Middle frontal gyrus (tissue), 1 donor: ENCODE data around the gene COQ8A.

Source experiments
- DNase-seq: peaks from one replicate; pipeline ENCODE4 v3.0.0-alpha.2; 2015; ENCODE audit warnings: low spot score; ENCODE audit errors: extremely low spot score

Gene COQ8A

DNA sequence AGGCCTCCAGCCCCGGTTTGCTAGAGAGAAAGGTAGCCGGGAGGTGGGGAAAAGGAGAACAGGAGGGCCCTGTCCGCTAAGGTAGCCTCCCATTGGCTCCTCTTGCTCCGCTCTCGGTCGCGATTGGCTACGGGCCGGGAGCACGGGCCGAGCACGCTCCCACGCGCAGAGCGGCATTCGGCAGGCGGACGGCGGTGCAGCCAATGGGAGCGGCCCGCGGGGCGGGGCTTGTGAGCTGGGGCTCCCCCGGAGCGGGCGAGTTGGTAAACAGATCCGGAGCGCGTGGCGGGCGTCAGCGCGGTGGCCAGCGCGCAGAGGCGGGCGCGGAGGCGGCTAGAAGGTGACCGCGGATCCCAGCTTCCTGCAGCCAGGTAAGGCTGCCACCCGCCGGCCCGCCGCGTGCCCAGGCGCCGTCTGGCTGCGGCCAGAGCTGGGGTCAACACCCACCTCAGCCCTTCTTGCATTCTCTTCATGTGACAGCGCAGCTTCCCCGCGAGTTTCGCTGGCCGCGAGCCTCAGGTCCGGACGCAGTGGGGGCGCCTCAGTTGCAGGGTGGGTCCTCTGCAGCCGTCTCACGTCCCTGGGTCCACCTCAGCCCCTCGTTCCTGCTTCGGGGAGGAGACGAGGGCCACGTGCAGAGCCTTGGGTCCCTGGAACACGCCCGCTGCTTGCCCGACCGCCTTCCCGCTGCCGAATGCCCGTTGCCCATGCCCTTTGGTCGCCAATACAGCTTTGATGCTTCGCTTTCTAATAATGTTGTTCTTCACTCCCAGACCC, at the start of gene COQ8A:
Gene COQ8A (plus strand): TSS at position 266 of the 777 bp plus-strand sequence. CDS start 21,092 bp downstream, outside the sequence.
- peak; percentile 99 for DNase-seq

DNA sequence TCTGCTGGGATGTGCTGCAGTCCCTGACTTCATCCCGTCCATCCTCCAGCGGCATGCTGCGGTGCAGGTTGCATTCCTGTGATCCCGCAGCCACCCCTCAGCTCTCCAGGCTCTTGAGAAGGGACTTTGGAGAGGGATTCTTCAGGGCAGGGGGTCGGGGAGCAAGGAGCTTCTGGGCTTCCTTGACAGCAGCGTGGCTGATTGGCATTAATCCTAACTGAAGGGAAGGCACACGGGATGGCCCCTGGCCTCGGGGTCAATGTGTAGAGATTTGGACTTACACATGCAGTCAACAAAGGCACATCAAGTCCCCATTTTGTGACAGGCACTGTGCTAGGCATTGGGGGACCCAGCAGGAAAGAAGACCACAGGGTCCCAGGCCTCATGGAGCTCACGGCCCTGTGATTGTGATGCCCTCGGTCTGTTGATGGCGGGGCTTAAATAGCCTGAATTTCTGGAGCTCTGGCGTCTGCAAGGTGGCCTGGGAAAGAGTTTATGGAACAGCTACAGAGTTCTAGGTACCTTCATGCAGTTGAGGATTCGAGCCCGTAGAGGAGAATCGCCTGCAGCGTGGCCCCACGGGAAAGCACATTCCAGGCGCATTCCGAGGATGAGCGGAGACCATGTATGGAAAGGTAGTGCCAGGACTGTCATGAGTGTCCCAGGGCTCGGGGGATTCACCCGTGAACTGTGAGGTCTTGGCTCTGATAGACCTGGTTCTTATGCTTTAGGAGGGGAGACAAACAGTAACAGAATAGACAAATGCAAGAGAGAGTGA, 49.6 kb upstream of the COQ8A start:
- no peak for DNase-seq

DNA sequence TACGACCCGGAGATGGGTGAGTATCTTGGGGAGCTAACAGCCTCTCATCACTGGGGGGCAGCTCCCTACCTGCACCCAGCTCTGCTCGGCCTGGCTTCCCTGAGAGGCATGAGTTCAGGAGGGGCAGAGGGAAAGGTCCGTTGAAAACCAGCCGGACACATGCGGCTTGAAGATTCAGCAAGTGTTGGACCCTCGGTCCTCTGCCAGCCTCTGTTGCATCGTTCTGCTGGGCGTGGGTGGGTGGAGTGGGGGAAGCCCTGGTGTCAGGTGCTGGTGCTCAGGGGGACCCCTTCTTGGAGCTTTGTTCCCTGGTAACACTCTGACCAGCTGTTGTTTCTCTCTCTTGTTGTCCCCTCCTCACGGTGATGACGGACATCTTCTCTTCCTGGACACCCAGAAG, 48.7 kb upstream of the COQ8A start:
- no peak for DNase-seq

DNA sequence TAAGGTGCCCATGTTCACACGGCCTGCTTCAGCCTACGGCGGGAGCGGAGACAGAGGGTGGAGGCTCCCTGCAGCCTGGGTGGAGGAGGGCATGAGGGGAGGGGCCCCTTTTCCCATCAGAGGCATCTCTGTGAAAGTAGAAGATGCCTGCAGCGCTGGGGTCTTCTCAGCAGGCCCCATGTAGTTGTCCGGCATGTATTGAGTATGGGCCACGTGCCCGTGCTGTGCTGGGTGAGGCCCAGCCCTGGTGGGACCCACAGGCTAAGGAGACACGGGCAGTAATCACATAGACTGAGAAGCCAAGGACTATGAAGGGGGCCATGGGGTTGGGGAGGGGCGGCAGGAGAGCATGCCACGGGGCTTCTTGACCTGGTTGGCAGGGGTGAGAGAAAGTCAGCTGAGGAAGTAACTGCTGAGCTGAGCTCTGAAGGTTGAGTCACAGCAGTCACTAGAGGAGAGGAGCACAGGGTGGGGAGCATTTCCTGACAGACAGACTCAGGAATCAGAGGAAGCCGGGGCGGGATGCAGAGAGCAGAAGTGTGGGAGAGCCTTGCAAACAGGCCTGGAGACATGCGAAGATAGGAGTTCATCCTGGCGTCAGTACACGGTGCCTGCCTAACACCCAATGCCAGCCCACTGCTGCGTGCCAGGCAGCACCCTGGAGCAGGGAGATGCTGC, 48.1 kb upstream of the COQ8A start:
- DNase-seq = no peak

DNA sequence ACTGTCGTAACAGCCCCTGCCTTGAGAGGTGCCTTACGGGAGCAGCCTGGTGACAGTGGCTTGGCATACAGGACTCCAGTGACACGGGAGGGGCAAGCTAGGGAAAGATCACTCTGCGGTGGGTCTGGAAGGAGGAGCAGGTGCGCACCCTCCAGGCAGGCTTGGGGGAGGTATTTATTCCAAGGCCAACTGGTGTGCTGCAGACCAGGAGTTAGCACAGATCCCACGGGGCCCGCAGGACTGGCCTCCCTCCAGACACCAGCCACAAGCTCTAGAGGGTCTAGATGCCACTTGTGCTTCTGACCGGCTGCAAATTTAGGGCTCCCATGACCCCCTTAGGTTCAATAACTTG, 47.6 kb upstream of the COQ8A start:
- DNase-seq = no peak

DNA sequence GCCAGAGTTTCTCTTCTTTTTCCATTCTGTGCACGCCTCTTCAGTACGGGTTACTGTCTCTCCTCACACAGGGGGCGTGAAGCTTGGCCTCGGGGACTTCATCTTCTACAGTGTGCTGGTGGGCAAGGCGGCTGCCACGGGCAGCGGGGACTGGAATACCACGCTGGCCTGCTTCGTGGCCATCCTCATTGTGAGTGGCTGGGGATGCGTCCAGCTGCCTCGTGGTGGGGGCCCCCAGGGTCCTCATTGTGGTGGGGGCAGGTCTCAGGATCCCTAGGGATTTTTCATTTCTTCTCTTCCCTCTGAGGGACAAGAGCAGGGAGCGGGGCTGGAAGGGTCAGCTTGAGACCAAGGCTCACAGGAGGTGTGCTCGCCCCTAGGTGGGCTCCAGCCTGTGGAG, 46.2 kb upstream of the COQ8A start:
- no peak for DNase-seq

DNA sequence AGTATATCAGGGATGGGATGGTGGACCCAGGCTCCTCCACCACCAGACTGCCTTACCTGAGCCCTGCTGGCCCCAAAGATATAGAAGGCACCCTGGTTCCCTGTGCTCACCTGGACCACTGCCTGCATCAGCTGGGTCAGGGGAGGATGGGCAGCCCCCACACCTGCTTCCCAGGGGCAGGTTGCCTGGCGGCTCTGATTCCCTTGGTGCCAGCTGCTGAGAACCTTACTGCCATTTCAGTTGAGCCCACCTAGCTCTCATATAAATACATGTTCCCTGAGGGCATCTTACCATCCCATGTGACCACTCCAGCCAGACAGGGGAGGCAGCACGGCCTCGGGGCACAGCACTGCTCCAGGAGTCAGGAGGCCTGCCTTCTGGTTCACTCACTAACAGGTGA, 45.3 kb upstream of the COQ8A start:
- DNase-seq = no peak

DNA sequence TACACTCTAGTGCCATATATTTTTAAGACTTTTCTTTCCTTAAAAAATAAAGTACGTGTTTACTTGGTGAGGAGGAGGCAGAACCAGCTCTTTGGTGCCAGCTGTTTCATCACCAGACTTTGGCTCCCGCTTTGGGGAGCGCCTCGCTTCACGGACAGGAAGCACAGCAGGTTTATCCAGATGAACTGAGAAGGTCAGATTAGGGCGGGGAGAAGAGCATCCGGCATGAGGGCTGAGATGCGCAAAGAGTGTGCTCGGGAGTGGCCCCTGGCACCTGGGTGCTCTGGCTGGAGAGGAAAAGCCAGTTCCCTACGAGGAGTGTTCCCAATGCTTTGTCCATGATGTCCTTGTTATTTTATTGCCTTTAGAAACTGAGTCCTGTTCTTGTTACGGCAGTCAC, 44.5 kb upstream of the COQ8A start:
- DNase-seq = no peak

DNA sequence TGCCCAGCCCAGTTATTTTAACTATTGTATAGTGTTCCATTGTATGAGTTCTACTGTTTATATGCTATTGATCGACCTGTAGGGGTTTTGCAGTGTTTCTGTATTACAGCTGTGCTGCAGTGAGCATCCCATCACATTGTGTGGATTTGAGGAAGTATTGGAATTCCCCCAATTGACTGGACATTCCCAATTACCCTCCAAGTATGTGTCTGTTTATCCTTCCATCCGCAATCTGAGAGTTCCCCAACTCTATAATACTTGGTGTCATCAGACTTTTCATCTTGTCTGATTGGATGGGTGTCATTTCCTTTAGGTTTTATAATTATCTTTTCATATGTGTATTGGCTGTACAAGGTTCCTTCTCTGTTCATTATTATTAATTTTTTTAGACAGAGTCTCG, 41.8 kb upstream of the COQ8A start:
- no peak for DNase-seq

DNA sequence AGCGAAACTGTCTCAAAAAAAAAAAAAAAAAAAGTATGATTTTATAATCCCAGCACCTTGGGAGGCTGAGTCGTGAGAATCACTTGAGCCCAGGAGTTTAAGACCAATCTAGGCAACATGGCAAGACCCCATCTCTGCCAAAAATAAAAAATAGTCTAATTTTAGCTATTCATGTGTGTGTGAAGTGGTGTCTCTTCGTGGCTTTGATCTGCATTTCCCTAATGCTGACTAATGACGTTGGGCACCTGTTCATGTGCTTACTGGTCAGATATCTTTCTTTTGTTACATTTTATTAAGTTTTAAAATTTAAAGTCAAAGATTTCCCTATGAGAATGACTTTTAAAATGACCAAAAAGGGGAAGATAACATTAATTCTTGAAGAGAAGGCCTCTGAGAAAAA, 38.7 kb upstream of the COQ8A start:
- DNase-seq = no peak

DNA sequence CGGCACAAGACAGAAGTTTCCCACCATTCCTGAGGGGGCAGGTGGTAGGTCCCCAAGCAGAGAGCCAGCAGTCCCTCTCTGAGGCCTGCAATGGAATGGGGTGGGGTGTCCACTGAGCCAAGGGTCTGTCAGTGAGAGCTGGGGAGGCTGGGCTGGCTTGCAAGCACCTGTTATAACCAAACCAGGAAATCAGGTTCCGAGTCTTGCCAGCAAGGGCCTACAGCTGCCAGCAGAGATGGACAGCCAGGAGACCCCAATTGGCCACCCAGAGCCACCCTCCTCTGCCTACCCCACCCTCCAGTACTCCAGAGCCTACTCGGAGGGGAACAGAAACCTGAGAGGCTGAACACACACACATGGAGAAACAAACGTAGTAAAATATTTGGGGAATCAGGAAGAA, 37.5 kb upstream of the COQ8A start:
- no peak for DNase-seq

DNA sequence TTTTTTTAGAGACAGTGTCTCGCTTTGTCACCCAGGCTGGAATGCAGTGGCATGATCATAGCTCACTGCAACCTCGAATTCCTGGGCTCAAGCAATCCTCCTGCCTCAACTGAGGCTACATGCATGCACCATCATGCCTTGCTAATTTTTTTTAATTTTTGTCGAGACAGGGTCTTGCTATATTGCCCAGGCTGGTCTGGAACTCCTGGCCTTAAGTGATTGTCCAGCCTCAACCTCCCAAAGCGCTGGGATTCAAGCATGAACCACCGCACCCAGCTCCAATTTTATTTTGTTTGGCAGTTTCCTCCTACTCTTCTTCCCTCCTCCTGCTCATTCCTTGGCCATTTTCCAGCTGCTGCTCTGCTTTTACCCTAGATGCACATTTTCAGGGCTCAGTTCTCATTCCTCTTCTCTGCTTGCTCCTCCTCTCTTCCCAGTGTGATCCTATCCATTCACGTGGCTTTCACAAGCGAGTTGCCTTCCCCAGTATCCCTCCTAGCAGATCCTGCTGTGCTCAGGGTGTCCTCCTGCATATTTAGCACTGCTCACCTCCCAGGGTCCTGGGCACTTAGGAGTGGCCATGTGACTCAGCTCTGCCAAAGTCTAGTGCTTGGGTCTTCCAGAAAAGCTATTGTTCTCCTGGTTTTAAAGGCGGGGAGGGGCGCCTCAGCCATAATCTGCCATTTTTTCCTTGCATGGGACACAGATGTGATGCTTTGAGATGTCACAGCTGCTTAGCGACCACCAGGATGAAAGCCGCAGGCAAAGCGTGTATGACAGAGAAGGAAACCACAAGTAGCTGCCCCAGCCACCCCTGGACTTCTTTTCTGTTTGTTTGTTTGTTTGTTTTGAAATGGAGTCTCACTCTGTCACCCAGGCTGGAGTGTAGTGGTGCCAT, 36.0 kb upstream of the COQ8A start:
- no peak for DNase-seq

DNA sequence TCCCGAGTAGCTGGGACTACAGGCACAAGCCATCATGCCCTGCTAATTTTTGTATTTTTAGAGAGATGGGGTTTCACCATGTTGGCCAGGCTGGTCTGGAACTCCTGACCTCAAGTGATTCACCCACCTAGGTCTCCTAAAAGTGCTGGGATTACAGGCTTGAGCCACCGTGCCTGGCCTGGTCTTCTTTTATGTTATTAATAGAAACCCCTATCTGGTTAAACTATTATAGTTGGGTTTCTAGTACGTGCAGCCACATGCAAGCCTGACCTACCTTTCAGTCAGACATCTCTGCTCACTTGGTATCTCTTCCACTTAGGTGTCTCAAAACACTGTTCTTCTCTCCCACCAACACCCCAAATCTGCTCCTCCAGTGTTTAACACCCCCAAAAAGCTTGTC, 35.3 kb upstream of the COQ8A start:
- DNase-seq = no peak

DNA sequence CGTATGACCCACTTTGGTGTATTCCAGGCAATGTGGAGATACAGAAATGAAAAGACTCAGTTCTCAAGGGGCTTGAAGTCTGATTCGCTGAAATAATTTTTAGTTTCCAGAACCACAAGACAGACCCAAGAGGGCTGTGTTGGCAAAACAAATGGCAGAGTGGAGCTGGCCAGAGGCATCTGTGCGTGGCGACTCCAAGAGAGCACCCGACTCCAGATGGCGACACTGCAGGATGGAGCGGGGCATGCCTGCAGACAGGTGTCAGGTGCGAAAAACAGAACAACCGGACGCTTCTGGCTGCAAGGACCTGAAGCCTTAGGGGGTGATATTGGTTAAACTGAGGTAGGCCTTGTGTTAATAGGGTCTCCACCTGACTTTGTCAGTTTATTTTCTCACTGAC, 31.7 kb upstream of the COQ8A start:
- no peak for DNase-seq

DNA sequence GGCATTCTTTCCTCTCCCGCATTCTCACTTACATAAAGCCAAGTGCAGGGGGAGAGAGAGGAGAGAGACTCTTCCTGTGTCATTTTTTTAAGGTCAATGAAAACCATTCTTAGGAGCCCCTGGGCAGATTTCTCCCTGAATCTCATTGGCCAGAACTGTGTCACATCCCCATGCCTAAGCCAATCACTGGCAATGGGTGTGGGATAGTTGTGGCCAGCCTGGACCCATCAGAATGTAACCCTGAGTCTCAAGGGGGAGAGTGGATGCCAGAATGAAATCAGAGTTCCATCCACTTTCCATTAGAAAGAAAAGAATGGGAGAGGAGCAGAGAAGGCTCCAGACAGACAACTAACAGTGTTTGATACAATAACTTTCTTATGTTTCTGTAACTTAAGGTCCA, 31.2 kb upstream of the COQ8A start:
- DNase-seq = no peak

DNA sequence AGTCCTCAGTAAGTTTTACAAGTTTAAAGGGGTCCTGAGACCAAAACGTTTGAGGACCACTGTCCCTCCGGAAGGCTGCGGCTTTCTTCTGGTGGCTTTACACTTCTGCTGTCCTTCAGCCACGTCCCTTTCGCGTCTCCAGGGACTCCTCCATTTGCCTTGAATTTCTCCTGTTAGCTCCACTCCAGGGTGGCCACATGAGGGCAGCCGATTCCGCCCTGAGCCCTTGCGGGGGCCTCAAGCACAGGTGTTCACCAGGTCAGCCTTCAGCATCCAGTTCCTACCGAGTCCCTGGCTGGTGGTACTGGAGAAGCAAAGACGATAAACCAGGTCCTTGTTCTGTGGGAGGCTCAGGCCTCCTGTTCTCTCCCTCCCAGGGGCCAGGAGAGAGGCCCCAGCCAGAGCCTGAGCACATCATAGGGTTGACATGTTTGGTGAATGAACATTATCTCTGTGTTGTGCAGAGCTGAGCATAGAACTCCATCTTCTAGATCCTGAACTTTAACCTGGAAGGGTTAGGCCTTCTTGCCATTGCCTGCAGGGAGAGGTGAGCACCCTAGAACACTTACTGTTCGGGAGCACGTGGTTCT, 27.4 kb upstream of the COQ8A start:
- no peak for DNase-seq

DNA sequence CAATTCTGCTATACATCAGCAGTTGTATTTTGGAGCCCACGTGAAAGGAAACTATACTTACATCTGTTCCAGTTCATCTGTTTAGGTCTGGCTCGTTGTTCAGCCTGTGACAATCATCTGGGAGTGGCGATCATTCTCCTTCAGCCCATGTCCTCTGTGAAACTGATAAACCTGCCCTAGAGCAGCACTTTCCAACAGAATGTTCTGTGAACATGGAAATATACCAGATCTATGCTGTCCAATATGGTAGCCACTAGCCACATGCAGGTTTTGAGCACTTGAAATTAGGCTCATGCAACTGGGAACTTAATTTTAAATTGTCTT, 24.5 kb upstream of the COQ8A start:
- no peak for DNase-seq

DNA sequence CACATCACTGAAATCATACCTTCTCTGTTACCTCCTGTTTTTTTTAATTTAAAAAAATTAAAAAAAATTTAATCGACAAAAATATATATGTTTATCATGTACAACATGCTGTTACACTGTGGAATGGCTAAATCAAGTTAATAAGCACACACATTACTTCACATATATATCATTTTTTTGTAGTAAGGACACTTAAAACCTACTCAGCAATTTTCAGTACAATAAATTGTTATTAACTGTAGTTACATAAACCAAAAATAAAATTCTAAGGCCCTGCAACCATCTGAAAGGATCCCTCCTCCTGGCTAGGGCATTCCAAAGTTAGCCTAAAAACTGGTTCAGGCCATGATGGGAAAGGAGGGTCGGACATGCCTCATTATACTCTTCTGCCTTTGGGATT, 23.6 kb upstream of the COQ8A start:
- DNase-seq = no peak

DNA sequence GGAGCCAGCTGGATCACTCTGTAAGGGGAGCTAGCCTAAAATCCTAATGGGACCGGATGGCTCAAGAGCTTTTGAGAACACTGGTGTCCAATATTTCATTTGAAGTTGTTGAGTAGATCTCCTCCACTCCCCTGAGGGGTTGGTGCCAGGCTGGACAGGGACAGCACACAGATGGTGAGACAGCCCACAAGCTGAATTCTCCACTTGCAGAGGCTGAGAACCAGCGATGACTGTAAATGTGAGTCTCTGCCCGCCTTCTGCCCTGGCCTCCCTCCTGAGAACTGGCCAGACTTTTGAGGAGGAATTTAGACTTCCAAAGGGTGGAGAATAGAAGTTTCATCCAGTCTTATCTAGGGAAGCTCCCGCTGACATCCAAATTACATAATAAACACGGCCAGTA, 20.5 kb upstream of the COQ8A start:
- no peak for DNase-seq

DNA sequence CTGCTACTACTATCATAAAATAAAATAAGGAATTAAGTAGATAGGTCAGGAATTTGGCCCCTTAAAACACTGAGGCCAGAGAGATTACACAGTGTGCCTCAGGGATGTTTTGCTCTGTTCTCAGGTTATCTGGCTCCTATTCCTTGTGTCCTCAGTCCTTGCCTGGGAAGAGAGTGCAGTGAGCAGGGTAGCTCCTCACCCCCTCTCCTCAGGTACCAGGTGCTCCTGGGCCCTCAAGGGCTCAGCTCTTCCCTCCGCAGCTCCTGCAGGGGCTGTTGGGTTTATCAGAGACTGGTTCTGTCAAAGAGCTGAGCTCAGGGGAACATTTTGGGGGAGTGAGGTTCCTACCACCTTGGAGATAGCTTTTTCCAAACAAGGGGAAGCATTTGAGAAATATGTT, 20.1 kb upstream of the COQ8A start:
- no peak for DNase-seq

DNA sequence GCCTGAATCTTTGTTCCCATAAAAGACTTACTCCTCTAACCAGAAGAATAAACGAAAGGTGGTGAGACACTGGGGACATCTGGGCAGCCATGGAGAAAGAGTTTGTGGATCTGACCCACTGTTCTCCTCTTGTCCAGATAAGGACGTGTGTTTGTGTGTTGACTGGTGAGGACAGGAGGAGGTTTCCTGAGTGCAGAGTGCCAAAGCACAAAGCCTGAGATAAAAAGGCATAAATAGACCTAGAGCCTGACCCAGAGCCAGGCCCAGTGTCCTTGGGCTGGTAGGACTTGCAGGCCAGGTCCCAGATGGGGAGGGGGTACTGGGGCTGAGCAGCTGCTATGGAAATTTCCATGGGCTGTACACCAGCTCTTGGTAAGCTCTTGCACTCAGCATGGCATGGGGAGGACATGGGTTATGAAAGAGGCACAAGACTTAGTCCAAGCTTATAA, 19.6 kb upstream of the COQ8A start:
- no peak for DNase-seq
